Kidney (tissue), 14 donors: ENCODE measurements around the gene HNRNPH2. TPM values are rescaled to one million over a fixed set of nuclear protein-coding genes. Genes with fewer than 3 reads are reported as not detected.

Source experiments
- DNase-seq, 5 donors: peaks; one replicate each; pipeline ENCODE4 v3.0.0-alpha.2; 2013 to 2020
- FAIRE-seq: peaks from 2 replicates; lab custom pipeline; 2012; peaks lifted over from hg19 to GRCh38; lab: Jason Lieb, UNC
- H3K27ac ChIP-seq, 2 donors: one replicate each; pipeline ENCODE4 v1.7.0; 2013; ENCODE audit warnings: low read depth in 2 of 2, low read length in 2 of 2, inconsistent platforms in 1 of 2
- H3K27me3 ChIP-seq: one replicate; pipeline ENCODE4 v1.7.1; 2013; ENCODE audit warnings: low read length, inconsistent platforms; ENCODE audit not compliant: control insufficient read depth, insufficient read depth
- H3K36me3 ChIP-seq, 3 donors: one replicate each; pipeline versions ENCODE4 v1.7.0 to v1.7.1; 2013; ENCODE audit warnings: low read length in 3 of 3, control low read depth in 1 of 3, inconsistent platforms in 1 of 3; ENCODE audit not compliant: insufficient read depth in 3 of 3, control insufficient read depth in 2 of 3
- H3K4me1 ChIP-seq, 3 donors: one replicate each; pipeline versions ENCODE4 v1.7.0 to v1.7.1; 2013; ENCODE audit warnings: low read length in 3 of 3, inconsistent platforms in 1 of 3, low read depth in 1 of 3; ENCODE audit not compliant: control insufficient read depth in 2 of 3, insufficient read depth in 2 of 3
- H3K4me3 ChIP-seq, 3 donors: one replicate each; pipeline versions ENCODE4 v1.7.0 to v1.8.1; 2013; ENCODE audit warnings: low read length in 3 of 3, control low read depth in 1 of 3, inconsistent platforms in 1 of 3
- H3K9ac ChIP-seq, 3 donors: one replicate each; pipeline versions ENCODE4 v1.7.0 to v1.7.1; 2013; ENCODE audit warnings: low read length in 3 of 3, control low read depth in 1 of 3, inconsistent platforms in 1 of 3
- H3K9me3 ChIP-seq, 3 donors: one replicate each; pipeline versions ENCODE4 v1.7.0 to v1.7.1; 2013; ENCODE audit warnings: low read length in 3 of 3, control low read depth in 1 of 3, inconsistent platforms in 1 of 3; ENCODE audit not compliant: control insufficient read depth in 2 of 3, insufficient read depth in 1 of 3
- intact Hi-C: fragments of 100-400 bp; cut with DNase I; formaldehyde crosslinking; loops from one replicate; pipeline ENCODE4 v1.11.1; 2022
- polyA plus RNA-seq: library from polyadenylated mRNA; stranded (reverse); fragments of 350-450 nt; fragmentation: Illumina TruSeq; extraction: RNeasy Lipid Tissue Mini Kit (QIAGEN cat#74804); gene quantifications from one replicate; pipeline ENCODE4 v1.2.3, GENCODE V29; 2014; ENCODE audit warnings: low read depth, low replicate concordance; ENCODE audit not compliant: insufficient read depth
- total RNA-seq: library from RNA; stranded (reverse); fragmentation: NEBNext Ultra II Directional; extraction: Animal tissue kit (Norgen Biotek cat#: 25700); gene quantifications from one replicate; pipeline ENCODE4 v1.2.1, GENCODE V29; 2021
- TF ChIP-seq, protein P1 (sequence below): IDR thresholded peaks from 3 replicates; pipeline ENCODE4 v1.5.1; 2012; ENCODE audit warnings: mild to moderate bottlenecking, moderate library complexity, borderline replicate concordance; ENCODE audit not compliant: insufficient read depth; ENCODE audit errors: extremely low read depth
- donor health status: control.
- donor health status: control.
- donor health status: control.
- donor health status: control.
- donor health status: control.
- donor health status: DM: yes; HTN: yes; CAD: no.
- donor health status: Normal renal cell carcinoma (clear cell type).

The HNRNPH2 gene
- total and polyA plus RNA-seq, 2 donors from 2014 or later = 68.1 to 79.5 TPM

DNA sequence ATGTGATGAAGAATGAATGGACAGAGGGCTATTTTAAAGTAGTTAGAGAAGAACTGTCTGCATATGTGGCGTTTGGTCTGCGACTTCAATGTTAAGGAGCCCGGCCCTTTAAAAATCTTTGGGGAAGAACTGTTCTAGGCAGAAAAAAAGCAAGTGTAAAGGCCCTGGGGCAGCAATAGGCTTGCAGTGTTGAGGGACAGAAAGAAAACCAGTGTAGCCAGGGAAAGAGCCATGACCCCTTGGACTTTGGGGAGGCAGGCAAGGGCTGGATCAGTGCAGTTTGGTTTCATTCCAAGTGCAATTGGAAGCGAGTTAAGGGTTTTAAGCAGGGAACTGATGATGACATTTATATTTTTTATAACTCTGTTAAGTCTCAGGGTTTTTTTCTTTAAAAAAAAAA is 8.2 kb upstream of the HNRNPH2 start:
- intact Hi-C loops = no loop called here
- DNase-seq = no peak
- Histone ChIP-seq H3K36me3 (no peaks in the 10 kb centered on the region), H3K9ac (no peak overlapping the region), H3K4me3 (no peak overlapping the region), H3K9me3 (no peaks in the 10 kb centered on the region), H3K27ac (no peak overlapping the region), H3K27me3 (no peaks in the 10 kb centered on the region), H3K4me1 (no peaks in the 10 kb centered on the region)
- TF ChIP-seq, protein P1, sequence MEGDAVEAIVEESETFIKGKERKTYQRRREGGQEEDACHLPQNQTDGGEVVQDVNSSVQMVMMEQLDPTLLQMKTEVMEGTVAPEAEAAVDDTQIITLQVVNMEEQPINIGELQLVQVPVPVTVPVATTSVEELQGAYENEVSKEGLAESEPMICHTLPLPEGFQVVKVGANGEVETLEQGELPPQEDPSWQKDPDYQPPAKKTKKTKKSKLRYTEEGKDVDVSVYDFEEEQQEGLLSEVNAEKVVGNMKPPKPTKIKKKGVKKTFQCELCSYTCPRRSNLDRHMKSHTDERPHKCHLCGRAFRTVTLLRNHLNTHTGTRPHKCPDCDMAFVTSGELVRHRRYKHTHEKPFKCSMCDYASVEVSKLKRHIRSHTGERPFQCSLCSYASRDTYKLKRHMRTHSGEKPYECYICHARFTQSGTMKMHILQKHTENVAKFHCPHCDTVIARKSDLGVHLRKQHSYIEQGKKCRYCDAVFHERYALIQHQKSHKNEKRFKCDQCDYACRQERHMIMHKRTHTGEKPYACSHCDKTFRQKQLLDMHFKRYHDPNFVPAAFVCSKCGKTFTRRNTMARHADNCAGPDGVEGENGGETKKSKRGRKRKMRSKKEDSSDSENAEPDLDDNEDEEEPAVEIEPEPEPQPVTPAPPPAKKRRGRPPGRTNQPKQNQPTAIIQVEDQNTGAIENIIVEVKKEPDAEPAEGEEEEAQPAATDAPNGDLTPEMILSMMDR = no peak
- FAIRE-seq = no peak

DNA sequence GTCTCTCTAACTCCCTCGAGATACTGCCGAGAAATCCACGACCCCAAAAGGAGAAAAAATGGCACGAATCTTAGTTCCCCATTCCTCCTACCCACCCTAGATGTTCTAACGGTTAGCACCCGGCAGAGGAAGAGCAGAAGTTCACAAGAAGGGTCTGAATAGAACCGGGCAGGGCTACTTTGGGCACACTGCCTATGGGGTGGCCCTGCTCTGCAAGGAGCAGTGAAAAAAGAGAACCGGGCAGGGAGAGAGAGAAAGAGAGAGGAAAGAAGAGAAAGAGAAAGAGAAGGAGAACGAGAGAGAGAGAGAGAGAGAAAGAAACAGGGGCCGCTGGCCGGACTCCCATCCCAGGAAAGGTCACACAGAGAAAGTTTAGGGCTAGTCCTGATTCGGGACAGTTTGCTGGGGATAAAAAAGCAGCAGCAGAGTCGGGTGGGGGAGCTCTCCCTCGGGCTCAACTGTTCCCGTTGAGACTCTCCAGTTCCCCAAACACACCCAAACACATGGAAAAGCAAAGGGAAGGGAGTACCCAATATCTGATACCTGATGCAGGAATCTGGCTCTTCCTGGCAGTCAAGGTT is 765 bp upstream of the HNRNPH2 start:
- intact Hi-C loops = no loop called here
- Histone ChIP-seq H3K9me3 (no peaks in the 10 kb centered on the region), H3K9ac (peak overlapping the region; percentile 88 to 93 (median 90)), H3K4me3 (peak overlapping the region; percentile 88 to 97 (median 91)), H3K36me3 (peaks cover 0 to 5% (median 0%) of the 10 kb centered on the region in 3 donors), H3K27ac (peak overlapping the region; percentile 81 to 91), H3K4me1 (no peaks in the 10 kb centered on the region), H3K27me3 (no peaks in the 10 kb centered on the region)
- TF ChIP-seq, protein P1 = no peak
- FAIRE-seq (no peak), DNase-seq (peak in 2 of 5 donors; percentile 26 to 29)

DNA sequence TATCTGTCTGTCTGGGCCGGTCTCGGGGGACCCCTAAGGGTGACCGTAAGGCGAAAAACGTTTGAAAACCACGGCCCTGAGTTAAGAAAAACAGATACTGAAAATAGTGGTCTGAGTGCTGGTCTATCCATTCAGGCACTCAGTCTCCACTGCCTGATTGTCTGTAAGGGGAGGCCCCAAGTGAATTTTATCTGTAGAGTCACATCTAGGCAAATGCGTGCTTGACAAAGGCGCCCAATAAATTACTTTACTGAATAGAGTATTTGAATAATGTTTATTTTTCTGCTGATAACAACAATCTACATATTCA is 465 bp downstream of the HNRNPH2 start:
- intact Hi-C loops = no loop called here
- no peaks in the 10 kb centered on the region for H3K9me3 ChIP-seq
- H3K36me3 ChIP-seq = peaks cover 0 to 15% (median 0%) of the 10 kb centered on the region in 3 donors
- no peaks in the 10 kb centered on the region for H3K4me1 ChIP-seq
- peak overlapping the region; percentile 84 to 93 (median 91) for H3K9ac ChIP-seq
- H3K27ac ChIP-seq = peak overlapping the region; percentile 96 to 98
- H3K27me3 ChIP-seq = no peaks in the 10 kb centered on the region
- no peak for FAIRE-seq
- no peak for DNase-seq
- H3K4me3 ChIP-seq = peak overlapping the region; percentile 88 to 97 (median 95)
- TF ChIP-seq, protein P1 = no peak
